Measurements from ENCODE around the gene SIGLEC8.
"Not testable (repeated sequence)": the region's sequence is repeated elsewhere in the genome, so short reads cannot be mapped to it uniquely, and the experiment has no call there.

The SIGLEC8 gene

DNA sequence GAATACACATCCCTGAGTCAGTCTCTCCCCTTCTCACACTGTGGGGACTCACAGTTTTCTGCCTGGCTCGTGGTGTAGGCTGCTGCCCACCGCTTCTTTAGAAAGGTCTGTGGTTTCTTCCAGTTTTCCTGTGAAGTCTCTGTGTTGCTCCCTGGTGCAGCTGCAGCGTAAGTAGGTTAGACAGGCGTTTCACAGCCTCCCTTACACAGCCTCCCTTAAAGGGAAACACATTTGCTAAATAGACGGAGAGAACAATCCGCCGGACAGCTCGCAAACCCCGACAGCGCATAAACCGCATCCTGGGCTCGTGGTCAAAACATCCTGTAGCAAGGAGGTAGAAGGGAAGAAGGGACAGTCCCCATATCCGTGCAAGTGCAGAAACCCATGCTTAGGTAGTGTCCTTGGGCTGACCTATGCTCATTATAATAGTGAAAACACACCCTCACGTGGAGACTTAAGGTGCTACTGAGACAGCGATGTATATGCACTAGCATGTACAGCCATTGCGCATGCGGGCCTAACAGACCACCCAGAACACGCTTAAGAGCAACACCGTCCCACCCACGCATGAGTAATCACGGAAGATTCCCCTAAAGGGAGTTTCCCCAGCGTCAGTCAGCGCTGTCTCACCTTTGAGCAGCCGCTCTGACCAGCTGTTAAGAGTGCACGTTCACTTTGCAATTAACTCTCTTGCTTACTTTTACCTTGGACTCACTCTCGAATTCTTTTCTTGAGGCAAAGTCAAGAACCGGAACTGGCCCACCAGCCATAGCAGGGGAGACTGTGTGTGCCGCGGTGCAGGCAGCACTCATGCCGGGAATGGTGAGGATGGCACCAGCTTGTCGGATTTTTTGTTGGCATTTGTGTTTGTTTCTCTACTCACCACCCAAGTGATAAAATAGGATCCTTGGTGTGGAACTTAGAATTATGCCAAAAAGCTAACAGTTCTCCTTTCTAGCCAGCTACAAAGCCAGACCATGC, 16.6 kb downstream of the SIGLEC8 start:
- peak; percentile 53 for DNase-seq

- DNase-seq = no peak
Observed at GRCh38 chr19:51440846-51441409, 17.3 kb downstream of the SIGLEC8 start.

- no peak for DNase-seq
Observed at GRCh38 chr19:51440052-51440451, 18.2 kb downstream of the SIGLEC8 start.

GRCh38 chr19:51439021-51439465, 19.2 kb downstream of the SIGLEC8 start:
- peak; percentile 54 for DNase-seq

- DNase-seq = no peak
Observed at GRCh38 chr19:51434456-51434855, 23.8 kb downstream of the SIGLEC8 start.

DNA sequence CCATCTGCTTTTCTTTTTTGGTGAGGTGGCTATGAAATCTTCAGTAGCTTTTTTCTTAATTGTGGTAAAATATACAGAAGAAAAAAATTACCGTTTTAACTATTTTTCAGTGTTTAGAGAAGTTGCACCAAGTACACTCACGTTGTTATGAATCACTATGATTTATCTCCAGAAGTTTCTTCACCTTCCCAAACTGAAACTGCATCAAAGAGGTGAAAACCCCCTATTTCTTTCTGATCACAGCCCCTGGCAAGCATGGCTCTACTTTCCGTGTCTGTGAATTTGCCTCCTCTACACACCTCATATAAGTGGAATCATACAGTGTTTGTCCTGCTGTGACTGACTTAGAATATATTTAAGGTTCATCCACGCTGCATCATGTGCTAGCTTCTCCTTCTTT, 25.2 kb downstream of the SIGLEC8 start:
- no peak for DNase-seq

GRCh38 chr19:51431124-51431523, 27.1 kb downstream of the SIGLEC8 start:
- no peak for DNase-seq

DNA sequence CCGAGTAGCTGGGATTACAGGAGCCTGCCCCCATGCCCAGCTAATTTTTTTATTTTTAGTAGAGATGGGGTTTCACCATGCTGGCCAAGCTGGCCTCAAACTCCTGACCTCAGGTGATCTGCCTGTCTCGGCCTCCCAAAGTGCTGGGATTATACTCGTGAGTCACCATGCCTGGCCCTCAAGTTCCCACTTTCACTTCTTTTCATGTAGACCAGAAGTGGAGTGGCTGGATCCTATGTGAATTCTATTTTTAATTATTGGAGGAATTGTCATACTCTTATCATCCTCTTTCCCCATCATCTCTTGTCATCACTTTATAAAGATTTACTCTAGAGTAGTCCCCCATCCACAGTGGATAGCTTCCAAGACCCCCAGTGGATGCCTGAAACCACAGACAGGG, 28.0 kb downstream of the SIGLEC8 start:
- DNase-seq = no peak

GRCh38 chr19:51427201-51427600, 31.1 kb downstream of the SIGLEC8 start:
- DNase-seq = no peak

DNA sequence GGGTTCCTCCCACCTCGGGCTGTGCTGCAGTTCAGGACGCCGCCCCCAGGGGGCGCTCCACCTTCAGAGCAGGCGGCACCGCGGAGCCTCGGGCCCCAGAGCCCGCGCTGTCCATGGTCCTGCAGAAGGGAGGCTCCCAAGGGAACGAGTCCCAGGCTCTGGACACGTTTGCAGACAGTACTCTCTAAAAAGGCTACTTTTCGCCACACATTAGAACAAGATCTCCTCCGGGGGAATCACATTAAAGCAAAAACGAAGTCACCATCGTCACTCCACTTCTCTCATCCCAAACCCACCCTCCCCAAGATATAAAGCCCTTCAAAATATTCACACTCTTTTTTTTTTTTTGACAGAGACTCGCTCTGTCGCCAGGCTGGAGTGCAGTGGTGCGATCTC, 36.2 kb downstream of the SIGLEC8 start:
- DNase-seq = peak; percentile 91

DNA sequence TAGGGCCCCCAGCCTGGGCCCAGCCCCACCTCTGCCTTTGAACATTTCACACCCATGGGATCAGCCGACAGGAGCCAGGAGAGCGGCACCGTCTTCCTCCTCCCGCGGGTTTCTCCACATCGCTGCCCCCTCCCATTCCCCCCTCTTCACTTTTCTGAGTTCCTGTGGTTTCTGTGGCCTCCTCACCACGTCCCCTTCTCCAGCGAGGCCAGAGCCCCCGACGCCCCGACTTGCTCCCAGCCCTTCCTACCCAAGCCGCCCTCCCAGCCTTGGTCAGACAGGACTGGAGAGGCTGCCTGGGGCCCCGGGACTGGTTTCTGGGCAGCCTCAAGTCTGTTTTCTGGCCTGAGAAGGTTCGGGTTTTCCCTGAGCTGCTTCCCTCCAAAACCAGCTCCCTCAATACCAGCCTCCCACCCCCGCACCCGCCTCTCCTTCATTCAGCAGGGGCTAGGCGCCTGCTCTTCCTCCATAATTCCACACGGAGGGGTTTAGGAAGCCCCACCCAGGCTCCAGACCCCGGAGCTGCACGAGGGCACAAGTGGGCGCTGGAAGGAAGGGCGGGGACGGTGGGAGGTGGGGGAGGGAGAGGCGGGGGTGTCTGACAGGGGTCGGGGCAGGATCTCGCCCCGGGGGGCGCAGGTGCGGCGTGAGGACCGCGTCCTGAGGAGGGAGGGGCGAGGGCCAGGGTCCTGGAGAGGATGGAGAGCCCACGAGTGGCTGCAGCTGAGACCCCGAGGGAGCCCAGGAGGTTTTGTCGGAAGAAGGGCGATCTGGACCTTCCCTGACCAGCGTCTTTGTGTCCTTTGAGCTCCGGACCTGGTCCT, 36.8 kb downstream of the SIGLEC8 start:
- DNase-seq = no peak

- DNase-seq = not testable (repeated sequence)
Observed at GRCh38 chr19:51420511-51420910, 37.7 kb downstream of the SIGLEC8 start.

- no peak for DNase-seq
Observed at GRCh38 chr19:51418707-51419106, 39.5 kb downstream of the SIGLEC8 start.

DNA sequence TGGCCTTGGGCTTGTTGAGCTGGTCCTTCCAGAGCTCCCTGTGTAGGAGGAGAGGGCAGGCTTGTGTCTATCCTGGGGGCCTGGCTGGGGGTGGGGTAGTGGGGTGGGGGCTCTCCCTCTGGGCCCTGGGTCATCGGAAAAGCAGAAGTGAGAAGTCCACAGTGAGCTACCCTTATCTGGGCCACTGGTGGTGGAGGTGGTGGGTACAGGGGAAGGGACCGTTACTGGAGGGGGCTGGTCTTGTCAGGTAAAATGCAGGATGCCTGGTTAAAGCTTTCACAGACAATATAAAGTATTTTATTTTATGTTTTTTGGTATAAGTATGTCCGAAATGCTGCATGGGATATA, 40.5 kb downstream of the SIGLEC8 start:
- no peak for DNase-seq

DNA sequence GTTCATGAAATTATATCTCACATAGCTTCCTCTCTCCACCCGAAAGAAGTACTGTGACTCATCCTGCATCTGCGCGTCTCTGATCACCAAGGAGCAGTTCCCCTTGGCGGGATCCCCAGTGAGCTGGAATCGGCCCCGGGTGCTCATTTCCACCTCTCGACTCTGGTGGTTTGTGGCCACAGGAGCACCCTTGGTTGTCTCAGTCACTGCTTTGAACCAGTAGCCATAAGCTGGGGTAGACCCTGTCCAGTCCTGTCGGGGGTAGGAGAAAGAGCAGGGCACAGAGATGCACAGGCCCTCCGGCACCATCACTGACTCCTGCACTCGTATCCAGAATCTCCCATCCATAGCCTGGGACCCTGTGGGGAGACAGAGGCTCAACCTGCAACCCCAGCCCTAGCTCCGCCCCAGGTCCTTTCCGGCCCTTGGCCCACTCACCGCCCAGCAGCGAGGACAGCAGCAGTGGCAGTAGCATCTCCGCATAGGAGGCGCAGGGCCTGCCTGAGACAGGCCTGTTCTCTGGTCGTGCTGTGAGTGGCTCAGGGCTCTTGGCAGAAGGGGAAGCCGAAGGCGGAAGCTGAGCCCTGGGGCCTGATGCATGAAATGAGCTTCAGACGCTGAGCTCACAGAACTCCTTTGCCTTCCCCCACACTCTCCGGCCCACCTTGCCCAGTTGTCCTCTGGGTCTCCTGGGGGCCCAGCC, 41.0 kb downstream of the SIGLEC8 start, which contains the start of gene SIGLEC10:
TSS of gene SIGLEC10 (minus strand) at position 536 of the 703 bp plus-strand sequence. CDS start at position 475, 61 bp downstream.
- DNase-seq = peak; percentile 88

- not testable (repeated sequence) for DNase-seq
Observed at GRCh38 chr19:51416422-51416821, 41.8 kb downstream of the SIGLEC8 start.

GRCh38 chr19:51415187-51415586, 43.1 kb downstream of the SIGLEC8 start:
- no peak for DNase-seq

DNA sequence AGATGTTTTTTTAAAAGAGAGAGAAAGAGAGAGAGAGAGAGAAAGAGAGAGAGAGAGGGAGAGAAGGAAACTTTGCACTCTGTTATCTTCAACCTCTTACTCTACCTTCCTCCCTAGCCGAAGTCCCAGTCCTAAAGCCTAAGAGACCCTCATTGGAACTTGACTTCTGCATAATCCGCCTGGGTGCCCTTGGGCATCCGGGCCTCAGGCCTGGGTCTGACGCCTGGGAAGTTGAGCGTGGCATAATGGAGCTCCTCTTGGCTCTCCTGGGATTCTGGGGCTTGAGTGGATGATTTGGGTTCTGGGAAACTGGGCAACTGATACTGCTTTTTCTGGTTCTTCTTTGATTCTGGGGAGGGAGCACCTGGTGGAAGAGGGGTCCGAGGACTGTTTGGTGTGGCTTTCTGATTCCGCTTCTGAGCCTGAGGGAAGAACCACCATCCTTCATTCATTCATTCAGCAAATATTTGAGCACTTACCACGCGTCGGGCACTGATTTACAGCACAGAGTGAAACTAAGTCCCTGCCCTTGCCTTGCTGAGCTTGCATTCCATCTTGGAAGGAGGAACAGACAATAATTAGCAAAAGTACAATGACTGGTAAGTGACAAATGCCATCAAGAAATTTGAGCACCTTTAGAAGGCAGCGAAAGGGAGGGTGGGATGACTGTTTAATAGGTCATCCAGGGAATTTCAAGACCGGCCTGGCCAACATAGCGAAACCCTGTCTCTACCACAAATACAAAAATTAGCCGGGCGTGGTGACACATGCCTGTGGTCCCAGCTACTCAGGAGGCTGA, 47.1 kb downstream of the SIGLEC8 start:
- DNase-seq = no peak

DNA sequence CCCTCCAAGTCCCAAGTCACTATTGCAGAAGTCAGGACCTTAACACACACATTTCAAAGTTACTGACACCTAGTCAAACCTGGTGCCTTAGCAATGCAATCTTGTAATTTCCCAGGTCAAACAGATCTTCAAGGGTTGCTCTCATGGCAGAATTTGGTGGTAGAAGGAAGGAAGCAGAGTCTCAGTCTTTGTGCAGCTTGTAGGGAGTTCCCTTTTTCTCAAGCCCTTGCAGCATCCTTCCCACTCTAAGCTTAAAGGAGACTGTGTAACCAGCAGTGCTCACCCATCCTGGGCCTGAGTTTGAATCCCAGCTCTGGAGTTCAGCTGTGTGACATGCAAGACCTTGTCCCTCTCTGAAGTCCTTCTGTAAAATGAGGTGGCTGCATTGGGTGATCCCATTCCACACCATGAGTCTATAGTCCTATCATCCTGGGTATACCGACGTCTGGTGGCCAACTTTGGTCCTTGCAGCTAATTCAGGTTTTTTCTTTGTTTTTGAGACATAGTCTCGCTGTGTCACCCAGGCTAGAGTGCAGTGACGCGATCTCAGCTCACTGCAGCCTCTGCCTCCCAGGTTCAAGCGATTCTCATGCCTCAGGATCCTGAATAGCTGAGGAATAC, 50.6 kb downstream of the SIGLEC8 start:
- peak; percentile 66 for DNase-seq

DNA sequence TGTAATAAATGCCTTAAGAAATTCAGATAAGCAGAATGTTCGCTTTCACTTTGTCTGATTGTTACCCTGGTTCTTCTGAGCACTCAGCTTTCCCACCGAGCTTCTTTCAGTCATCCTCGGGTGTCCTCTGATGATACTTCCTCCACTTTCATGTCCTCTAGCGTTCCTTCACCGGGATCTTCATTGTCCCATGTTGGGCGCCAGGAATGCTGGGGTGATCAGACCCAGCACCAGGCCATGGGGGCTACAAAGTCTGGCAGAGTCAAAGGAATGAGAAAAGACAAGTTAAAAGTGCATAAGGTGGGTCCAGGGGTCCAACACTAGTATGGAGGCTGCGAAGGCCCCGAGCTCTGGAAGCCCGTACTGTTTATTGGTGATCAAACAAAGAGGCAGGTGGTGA, 56.1 kb downstream of the SIGLEC8 start:
- no peak for DNase-seq
